Fibroblast of mammary gland (primary cell): ENCODE results near the gene CACNG3.

Experiments used
- DNase-seq: peaks from one replicate; pipeline ENCODE4 v3.0.0-alpha.2; 2010; ENCODE audit warnings: low read depth
- H3K4me3 ChIP-seq: 2 replicates; pipeline ENCODE4 v1.5.1; 2011; ENCODE audit warnings: low read depth, mild to moderate bottlenecking, low read length, moderate library complexity; ENCODE audit not compliant: control insufficient read depth
- CTCF ChIP-seq: conservative IDR thresholded peaks from 2 replicates; pipeline ENCODE4 v1.5.1; 2011; ENCODE audit warnings: low read depth, low read length, inconsistent platforms; ENCODE audit not compliant: control insufficient read depth, insufficient read depth

Gene CACNG3

GRCh38 chr16:24272379-24272778 is 16.2 kb downstream of the CACNG3 start:
- DNase-seq = no peak
- no peak for TF ChIP-seq CTCF
- no peak overlapping the region for H3K4me3 ChIP-seq

GRCh38 chr16:24273508-24274182 is 17.5 kb downstream of the CACNG3 start:
- no peak for TF ChIP-seq CTCF
- H3K4me3 ChIP-seq = no peak overlapping the region
- peak; percentile 22 for DNase-seq

GRCh38 chr16:24275413-24275812 is 19.3 kb downstream of the CACNG3 start:
- H3K4me3 ChIP-seq = no peak overlapping the region
- no peak for TF ChIP-seq CTCF
- no peak for DNase-seq

GRCh38 chr16:24279982-24280515 is 23.9 kb downstream of the CACNG3 start:
- TF ChIP-seq CTCF = no peak
- H3K4me3 ChIP-seq = no peak overlapping the region
- DNase-seq = no peak

- H3K4me3 ChIP-seq = no peak overlapping the region
- DNase-seq = no peak
- no peak for TF ChIP-seq CTCF
These were observed 25.3 kb downstream of the CACNG3 start for GRCh38 chr16:24281466-24281865.

- no peak overlapping the region for H3K4me3 ChIP-seq
- no peak for TF ChIP-seq CTCF
- no peak for DNase-seq
These were observed 26.0 kb downstream of the CACNG3 start for GRCh38 chr16:24282141-24282540.
